ENCODE results near the gene CRB2.

CRB2 gene

GRCh38 chr9:123424131-123424530 is 68.1 kb downstream of the CRB2 start:
- no peak for FAIRE-seq

- FAIRE-seq, result no peak
These were observed 68.7 kb downstream of the CRB2 start for GRCh38 chr9:123424552-123425225.

GRCh38 chr9:123425261-123425821 is 69.3 kb downstream of the CRB2 start:
- FAIRE-seq, result no peak

- no peak for FAIRE-seq
These were observed 69.9 kb downstream of the CRB2 start for GRCh38 chr9:123425836-123426365.

GRCh38 chr9:123426406-123426805 is 70.4 kb downstream of the CRB2 start:
- FAIRE-seq, result no peak
